ENCODE measurements around the gene NLE1.
"Not testable (repeated sequence)": the region's sequence is repeated elsewhere in the genome, so short reads cannot be mapped to it uniquely, and the experiment has no call there.

NLE1 gene

GRCh38 chr17:35116845-35117244, 25.3 kb downstream of the NLE1 start:
- TF ChIP-seq CTCF (IDR thresholded peaks at IDR 0.05; ENCODE audit: insufficient read depth, low read depth, low read length, missing control alignments), result no peak
- DNase-seq (ENCODE audit: low read depth), result no peak
- no peak overlapping the region for H3K4me3 ChIP-seq (ENCODE audit: low read depth, low read length)

- not testable (repeated sequence) for DNase-seq (ENCODE audit: low read depth); H3K4me3 ChIP-seq (ENCODE audit: low read depth, low read length)
Observed at GRCh38 chr17:35110791-35111190, 31.3 kb downstream of the NLE1 start.

- H3K4me3 ChIP-seq (ENCODE audit: low read depth, low read length), result no peak overlapping the region
- TF ChIP-seq CTCF (IDR thresholded peaks at IDR 0.05; ENCODE audit: insufficient read depth, low read depth, low read length, missing control alignments), result no peak
- DNase-seq (ENCODE audit: low read depth), result no peak
Observed at GRCh38 chr17:35104844-35105450, 37.2 kb downstream of the NLE1 start.

GRCh38 chr17:35103271-35103670, 38.8 kb downstream of the NLE1 start:
- no peak overlapping the region for H3K4me3 ChIP-seq (ENCODE audit: low read depth, low read length)
- no peak for DNase-seq (ENCODE audit: low read depth)
- TF ChIP-seq CTCF (IDR thresholded peaks at IDR 0.05; ENCODE audit: insufficient read depth, low read depth, low read length, missing control alignments), result no peak

- no peak overlapping the region for H3K4me3 ChIP-seq (ENCODE audit: low read depth, low read length)
- TF ChIP-seq CTCF (IDR thresholded peaks at IDR 0.05; ENCODE audit: insufficient read depth, low read depth, low read length, missing control alignments), result no peak
- no peak for DNase-seq (ENCODE audit: low read depth)
Observed at GRCh38 chr17:35101725-35102124, 40.4 kb downstream of the NLE1 start.

GRCh38 chr17:35101036-35101435, 41.1 kb downstream of the NLE1 start:
- no peak overlapping the region for H3K4me3 ChIP-seq (ENCODE audit: low read depth, low read length)
- TF ChIP-seq CTCF (IDR thresholded peaks at IDR 0.05; ENCODE audit: insufficient read depth, low read depth, low read length, missing control alignments), result no peak
- no peak for DNase-seq (ENCODE audit: low read depth)

GRCh38 chr17:35099908-35100307, 42.2 kb downstream of the NLE1 start:
- no peak overlapping the region for H3K4me3 ChIP-seq (ENCODE audit: low read depth, low read length)
- no peak for TF ChIP-seq CTCF (IDR thresholded peaks at IDR 0.05; ENCODE audit: insufficient read depth, low read depth, low read length, missing control alignments)
- DNase-seq (ENCODE audit: low read depth), result no peak

All from GM12865 (cell line).